Measurements from ENCODE around the gene S100A16. TPM values are rescaled to one million over a fixed set of nuclear protein-coding genes. Genes with fewer than 3 reads are reported as not detected.
"Not testable (repeated sequence)": the region's sequence is repeated elsewhere in the genome, so short reads cannot be mapped to it uniquely, and the experiment has no call there.

S100A16 gene
- total RNA-seq, 1 experiment from 2014 or later = 36.5 TPM

GRCh38 chr1:153608742-153609584 is 4.0 kb downstream of the S100A16 start:
- peak; percentile 96 for DNase-seq (ENCODE audit: low read depth, low spot score)
- in situ Hi-C loops (cut with HindIII; ENCODE audit: low pct_unique_long_range_greater_than_20kb, low sequenced_read_pairs) = no loop called here

- DNase-seq (ENCODE audit: low read depth, low spot score) = no peak
- in situ Hi-C loops (cut with HindIII; ENCODE audit: low pct_unique_long_range_greater_than_20kb, low sequenced_read_pairs) = no loop called here
Observed at GRCh38 chr1:153608089-153608682, 4.8 kb downstream of the S100A16 start.

DNA sequence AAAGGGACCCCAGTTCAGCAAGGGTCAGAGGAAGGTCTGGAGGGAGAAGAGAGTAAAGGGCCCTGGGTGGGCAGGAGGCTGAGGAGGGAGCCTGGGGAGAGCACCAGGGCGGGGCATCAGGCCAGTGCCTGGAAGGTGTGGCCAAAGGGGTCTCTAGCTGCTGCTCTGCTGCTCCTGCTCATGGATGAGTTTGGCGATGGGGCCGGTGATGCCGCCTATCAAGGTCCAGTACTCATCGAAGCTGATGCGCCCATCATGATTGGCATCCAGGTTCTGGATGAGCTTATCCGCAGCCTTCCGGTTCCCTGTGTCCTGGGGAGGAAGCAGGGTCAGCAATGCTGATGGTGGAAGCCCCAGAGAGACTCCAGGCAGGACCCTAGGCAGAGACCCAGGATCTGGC is 5.6 kb downstream of the S100A16 start:
- in situ Hi-C loops (cut with HindIII; ENCODE audit: low pct_unique_long_range_greater_than_20kb, low sequenced_read_pairs) = no loop called here
- DNase-seq (ENCODE audit: low read depth, low spot score) = no peak

GRCh38 chr1:153606194-153606593 is 6.7 kb downstream of the S100A16 start:
- in situ Hi-C loops (cut with HindIII; ENCODE audit: low pct_unique_long_range_greater_than_20kb, low sequenced_read_pairs) = no loop called here
- DNase-seq (ENCODE audit: low read depth, low spot score) = no peak

GRCh38 chr1:153602749-153603148 is 10.2 kb downstream of the S100A16 start:
- in situ Hi-C loops (cut with HindIII; ENCODE audit: low pct_unique_long_range_greater_than_20kb, low sequenced_read_pairs) = no loop called here

DNA sequence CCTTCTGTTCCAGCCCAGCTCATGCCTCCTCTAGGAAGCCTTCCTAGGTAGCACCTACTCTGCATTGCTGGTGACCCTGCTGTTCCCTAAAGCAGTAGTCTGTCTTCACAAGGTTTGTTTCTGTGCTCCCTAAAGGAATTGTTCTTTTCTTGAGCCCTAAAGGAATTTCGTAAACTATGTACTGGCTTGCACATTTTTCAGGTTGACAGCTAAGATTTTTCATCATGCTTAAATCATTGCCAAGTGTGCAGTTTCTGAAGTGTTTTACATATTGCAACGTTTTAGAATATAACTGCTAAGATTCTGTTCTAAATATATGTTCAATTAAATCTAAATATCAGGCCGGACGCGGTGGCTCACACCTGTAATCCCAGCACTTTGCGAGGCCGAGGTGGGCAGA is 13.1 kb downstream of the S100A16 start:
- in situ Hi-C loops (cut with HindIII; ENCODE audit: low pct_unique_long_range_greater_than_20kb, low sequenced_read_pairs) = no loop called here
- DNase-seq (ENCODE audit: low read depth, low spot score) = no peak

More at GRCh38 chr1:153602749-153603148, 10.2 kb downstream of the S100A16 start:
- DNase-seq (ENCODE audit: low read depth, low spot score) = no peak

DNA sequence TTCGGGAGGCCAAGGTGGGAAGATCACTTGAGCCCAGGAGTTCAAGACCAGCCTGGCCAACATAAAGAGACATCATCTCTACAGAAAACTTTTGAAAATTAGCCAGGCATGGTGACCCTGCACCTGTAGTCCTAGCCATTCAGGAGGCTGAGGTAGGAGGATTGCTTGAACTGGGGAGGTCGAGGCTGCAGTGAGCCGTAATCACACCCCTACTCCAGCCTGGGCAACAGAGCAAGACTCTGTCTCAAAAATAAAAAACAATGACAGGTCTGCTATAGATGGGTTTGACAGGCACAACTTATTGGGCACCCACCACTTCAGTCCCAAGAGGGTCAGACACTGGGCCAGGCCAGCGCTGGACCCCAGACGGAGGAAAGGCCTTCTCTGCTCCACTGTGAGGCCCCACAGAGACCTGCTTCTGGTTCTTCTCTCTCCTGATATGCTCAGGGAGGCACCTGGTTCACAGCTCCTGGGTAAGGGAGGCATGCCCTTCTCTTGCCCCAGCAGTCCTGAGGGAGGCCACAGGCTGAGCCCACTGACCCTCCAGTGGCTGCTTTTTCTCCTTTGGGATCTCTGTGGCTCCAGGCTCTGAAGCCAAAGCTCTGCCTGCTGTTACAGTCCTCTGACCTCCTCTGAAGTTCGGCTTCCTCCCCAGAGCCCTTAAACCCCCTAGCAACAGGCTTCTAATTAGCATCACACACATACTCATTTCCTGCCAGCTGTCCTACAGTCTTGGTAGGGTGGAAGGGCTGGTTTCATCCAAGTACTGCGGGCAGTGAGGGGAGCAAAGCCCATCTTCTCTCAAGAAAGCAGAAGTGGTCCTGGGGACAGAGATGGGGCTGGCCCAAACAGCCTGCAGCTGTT is 14.4 kb downstream of the S100A16 start:
- in situ Hi-C loops (cut with HindIII; ENCODE audit: low pct_unique_long_range_greater_than_20kb, low sequenced_read_pairs) = no loop called here
- DNase-seq (ENCODE audit: low read depth, low spot score) = no peak

- in situ Hi-C loops (cut with HindIII; ENCODE audit: low pct_unique_long_range_greater_than_20kb, low sequenced_read_pairs) = no loop called here
- no peak for DNase-seq (ENCODE audit: low read depth, low spot score)
Observed at GRCh38 chr1:153597206-153597605, 15.7 kb downstream of the S100A16 start.

GRCh38 chr1:153592748-153593147 is 20.2 kb downstream of the S100A16 start:
- DNase-seq (ENCODE audit: low read depth, low spot score) = peak; percentile 61
- in situ Hi-C loops (cut with HindIII; ENCODE audit: low pct_unique_long_range_greater_than_20kb, low sequenced_read_pairs) = no loop called here

GRCh38 chr1:153588482-153588881 is 24.5 kb downstream of the S100A16 start:
- in situ Hi-C loops (cut with HindIII; ENCODE audit: low pct_unique_long_range_greater_than_20kb, low sequenced_read_pairs) = no loop called here

GRCh38 chr1:153588033-153588432 is 24.9 kb downstream of the S100A16 start:
- in situ Hi-C loops (cut with HindIII; ENCODE audit: low pct_unique_long_range_greater_than_20kb, low sequenced_read_pairs); DNase-seq (ENCODE audit: low read depth, low spot score): not testable (repeated sequence)

More at GRCh38 chr1:153588482-153588881, 24.5 kb downstream of the S100A16 start:
- no peak for DNase-seq (ENCODE audit: low read depth, low spot score)

- no peak for DNase-seq (ENCODE audit: low read depth, low spot score)
- in situ Hi-C loops (cut with HindIII; ENCODE audit: low pct_unique_long_range_greater_than_20kb, low sequenced_read_pairs) = no loop called here
Observed at GRCh38 chr1:153587314-153587713, 25.6 kb downstream of the S100A16 start.

DNA sequence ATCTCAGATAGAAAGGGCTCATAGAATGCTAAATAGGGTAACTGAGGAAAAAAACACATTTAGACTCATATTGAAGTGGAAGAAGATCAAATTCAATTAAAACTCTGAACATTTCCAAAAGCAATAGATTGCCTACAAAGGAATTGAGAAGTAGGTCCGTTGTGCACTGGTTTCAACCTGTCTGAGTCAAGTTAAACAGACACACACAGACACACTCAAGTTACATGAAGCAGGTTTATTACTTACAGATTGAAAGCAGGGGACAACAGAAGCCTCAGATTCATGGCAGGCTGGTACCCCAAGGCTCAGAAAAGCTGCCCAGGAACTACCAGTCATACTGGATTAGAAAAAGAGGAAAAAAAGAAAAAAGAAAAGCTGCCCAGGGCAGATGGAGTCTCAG is 26.6 kb downstream of the S100A16 start:
- no peak for DNase-seq (ENCODE audit: low read depth, low spot score)
- in situ Hi-C loops (cut with HindIII; ENCODE audit: low pct_unique_long_range_greater_than_20kb, low sequenced_read_pairs) = no loop called here

- in situ Hi-C loops (cut with HindIII; ENCODE audit: low pct_unique_long_range_greater_than_20kb, low sequenced_read_pairs) = no loop called here
- no peak for DNase-seq (ENCODE audit: low read depth, low spot score)
Observed at GRCh38 chr1:153585006-153585405, 27.9 kb downstream of the S100A16 start.

DNA sequence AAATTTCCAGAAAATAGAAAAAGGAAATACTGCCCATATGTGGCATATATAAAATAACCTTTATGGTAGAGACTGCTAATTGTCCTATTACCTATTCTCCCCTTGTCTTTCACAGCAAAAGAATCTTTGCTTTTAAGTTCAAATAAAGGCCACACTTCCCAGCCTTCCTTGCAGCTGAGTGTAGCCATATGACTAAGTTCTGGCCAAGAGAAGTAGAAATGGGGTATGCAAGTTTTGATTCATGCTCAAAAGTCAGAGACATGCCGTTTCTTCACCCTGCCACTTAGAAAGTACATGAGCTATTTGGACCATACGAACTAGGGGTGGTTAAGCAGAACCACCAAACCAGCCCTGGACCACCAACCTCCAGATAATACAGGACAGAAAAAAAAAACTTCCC is 29.0 kb downstream of the S100A16 start:
- in situ Hi-C loops (cut with HindIII; ENCODE audit: low pct_unique_long_range_greater_than_20kb, low sequenced_read_pairs) = no loop called here
- no peak for DNase-seq (ENCODE audit: low read depth, low spot score)

GRCh38 chr1:153583514-153583913 is 29.4 kb downstream of the S100A16 start:
- DNase-seq (ENCODE audit: low read depth, low spot score); in situ Hi-C loops (cut with HindIII; ENCODE audit: low pct_unique_long_range_greater_than_20kb, low sequenced_read_pairs): not testable (repeated sequence)

DNA sequence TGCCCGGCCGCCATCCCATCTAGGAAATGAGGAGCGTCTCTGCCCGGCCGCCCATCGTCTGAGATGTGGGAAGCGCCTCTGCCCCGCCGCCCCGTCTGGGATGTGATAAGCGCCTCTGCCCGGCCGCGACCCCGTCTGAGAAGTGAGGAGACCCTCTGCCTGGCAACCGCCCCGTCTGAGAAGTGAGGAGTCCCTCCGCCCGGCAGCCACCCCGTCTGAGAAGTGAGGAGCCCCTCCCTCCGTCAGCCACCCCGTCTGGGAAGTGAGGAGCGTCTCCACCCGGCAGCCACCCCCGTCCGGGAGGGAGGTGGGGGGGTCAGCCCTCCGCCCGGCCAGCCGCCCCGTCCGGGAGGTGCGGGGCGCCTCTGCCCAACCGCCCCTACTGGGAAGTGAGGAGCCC is 30.1 kb downstream of the S100A16 start:
- in situ Hi-C loops (cut with HindIII; ENCODE audit: low pct_unique_long_range_greater_than_20kb, low sequenced_read_pairs); DNase-seq (ENCODE audit: low read depth, low spot score): not testable (repeated sequence)

- in situ Hi-C loops (cut with HindIII; ENCODE audit: low pct_unique_long_range_greater_than_20kb, low sequenced_read_pairs) = no loop called here
- no peak for DNase-seq (ENCODE audit: low read depth, low spot score)
Observed at GRCh38 chr1:153578936-153579335, 34.0 kb downstream of the S100A16 start.

Data from SK-MEL-5 (cell line).